ENCODE measurements around the gene LRSAM1. TPM values are rescaled to one million over a fixed set of nuclear protein-coding genes. Genes with fewer than 3 reads are reported as not detected.

LRSAM1 gene
- total and polyA plus RNA-seq, 9 of the 15 experiments (the other 6 are each of a cell fraction or from before 2014, with no cell fraction given): 0.07 to 16.2 (median 4.7) TPM

- TF ChIP-seq ARID4B (CRISPR knock-in tag; IDR thresholded peaks at IDR 0.05) (no peak), EHMT2 (IDR thresholded peaks at IDR 0.05) (no peak), IRF1 (CRISPR knock-in tag; IDR thresholded peaks at IDR 0.05; ENCODE audit: borderline replicate concordance) (no peak), HDAC1 (IDR thresholded peaks at IDR 0.05) (peak in 1 of 2 experiments; percentile 32; a peak in 1 of 4 replicates), MYC (IDR thresholded peaks at IDR 0.05; ENCODE audit: low read depth, low read length) (peak; percentile 46; the same call in 1 of the 2 replicates), MYC (CRISPR knock-in tag; IDR thresholded peaks at IDR 0.05; ENCODE audit: borderline replicate concordance, low read depth) (no peak), ZNF318 (IDR thresholded peaks at IDR 0.05; ENCODE audit: borderline replicate concordance in 1 of 2, low read depth in 1 of 2) (no peak), MLX (CRISPR knock-in tag; conservative IDR thresholded peaks at IDR 0.05) (no peak), GATAD2B (IDR thresholded peaks at IDR 0.05; ENCODE audit: borderline replicate concordance) (no peak), ZKSCAN3 (CRISPR knock-in tag; IDR thresholded peaks at IDR 0.05) (no peak), KHSRP (IDR thresholded peaks at IDR 0.05) (no peak), HNRNPUL1 (IDR thresholded peaks at IDR 0.05; ENCODE audit: low read length) (no peak), RUNX1 (IDR thresholded peaks at IDR 0.05; ENCODE audit: low read depth) (no peak), CBFA2T3 (IDR thresholded peaks at IDR 0.05) (peak; percentile 55; the same call in 1 of the 2 replicates)
Observed at GRCh38 chr9:127509261-127509954, 58.1 kb downstream of the LRSAM1 start (continued).

Data from K562 (cell line).